IMR-90 (cell line): ENCODE measurements around the gene RGS9. TPM values are rescaled to one million over a fixed set of nuclear protein-coding genes. Genes with fewer than 3 reads are reported as not detected.

Experiments used
- ATAC-seq: fragments of 200-7000 bp; cut with Tn5 transposase; 2 replicates; pipeline ENCODE4 v1.9.1; 2020; ENCODE audit warnings: low read depth, mild to moderate bottlenecking, moderate library complexity
- BruUV-seq: library from RNA; stranded (reverse); fragments of 400-500 nt; replicated peaks from 2 replicates; lab custom pipeline; 2021; lab: Mats Ljungman, UMichigan
- CTCF ChIA-PET: fragments of 300-600 bp; formaldehyde crosslinking; extraction: SDS; loops from one replicate; lab custom pipeline; 2021; ENCODE audit warnings: antibody characterized with exemption; lab: Yijun Ruan, JAX
- POLR2A ChIA-PET: fragments of 300-600 bp; sonication (Branson Sonifier 250); formaldehyde crosslinking; loops from one replicate; lab custom pipeline; 2022; ENCODE audit warnings: antibody characterized with exemption; ENCODE audit not compliant: unreplicated experiment; lab: Charles Lee
- DNase-seq: peaks from one replicate; pipeline ENCODE4 v3.0.0; 2013
- H2AFZ ChIP-seq: replicated peaks from 2 replicates; pipeline ENCODE3; 2013; ENCODE audit warnings: low read length, mild to moderate bottlenecking; ENCODE audit not compliant: poor library complexity
- H2AK5ac ChIP-seq: 2 replicates; pipeline ENCODE4 v1.6.1; 2013; ENCODE audit warnings: low read depth, low read length, inconsistent platforms
- H2AK9ac ChIP-seq: replicated peaks from 2 replicates; pipeline ENCODE3; 2013; ENCODE audit warnings: mild to moderate bottlenecking, low read depth, low read length, moderate library complexity; ENCODE audit not compliant: poor library complexity
- H2BK120ac ChIP-seq: 2 replicates; pipeline ENCODE4 v1.6.1; 2013; ENCODE audit warnings: low read depth, low read length, inconsistent platforms
- H2BK15ac ChIP-seq: 3 replicates; pipeline ENCODE4 v1.6.1; 2013; ENCODE audit warnings: low read depth, low read length, inconsistent platforms
- H2BK20ac ChIP-seq: 2 replicates; pipeline ENCODE4 v1.6.1; 2013; ENCODE audit warnings: low read depth, mild to moderate bottlenecking, inconsistent platforms, low read length, moderate library complexity
- H2BK5ac ChIP-seq: 2 replicates; pipeline ENCODE4 v1.6.1; 2013; ENCODE audit warnings: mild to moderate bottlenecking, low read depth, low read length, inconsistent platforms; ENCODE audit not compliant: poor library complexity, severe bottlenecking
- H3K14ac ChIP-seq: replicated peaks from 2 replicates; pipeline ENCODE4 v1.6.1; 2013; ENCODE audit warnings: low read depth, low read length, inconsistent platforms
- H3K18ac ChIP-seq: 2 replicates; pipeline ENCODE4 v1.6.1; 2013; ENCODE audit warnings: low read depth, low read length, control low read depth
- H3K23ac ChIP-seq: 2 replicates; pipeline ENCODE4 v1.6.1; 2013; ENCODE audit warnings: low read depth, low read length, inconsistent platforms
- H3K27ac ChIP-seq: 2 replicates; pipeline ENCODE4 v1.5.1; 2013; ENCODE audit warnings: mild to moderate bottlenecking, control low read depth, low read length; ENCODE audit not compliant: insufficient read depth
- H3K27me3 ChIP-seq: 2 replicates; pipeline ENCODE4 v1.6.1; 2013; ENCODE audit warnings: low read length; ENCODE audit not compliant: control insufficient read depth, insufficient read depth
- H3K36me3 ChIP-seq: 2 replicates; pipeline ENCODE4 v1.6.1; 2013; ENCODE audit warnings: low read length, mixed read lengths; ENCODE audit not compliant: control insufficient read depth, insufficient read depth
- H3K4ac ChIP-seq: 2 replicates; pipeline ENCODE4 v1.6.1; 2013; ENCODE audit warnings: low read depth, low read length, inconsistent platforms
- H3K4me1 ChIP-seq: 2 replicates; pipeline ENCODE4 v1.6.1; 2013; ENCODE audit warnings: low read length, mixed read lengths; ENCODE audit not compliant: control insufficient read depth, insufficient read depth
- H3K4me2 ChIP-seq: 2 replicates; pipeline ENCODE4 v1.6.1; 2013; ENCODE audit warnings: low read depth, mild to moderate bottlenecking, control low read depth, low read length, moderate library complexity
- H3K4me3 ChIP-seq: 2 replicates; pipeline ENCODE4 v1.5.1; 2013; ENCODE audit warnings: low read depth, mild to moderate bottlenecking, control low read depth, low read length, moderate library complexity; ENCODE audit not compliant: insufficient read depth
- H3K56ac ChIP-seq: 2 replicates; pipeline ENCODE4 v1.6.1; 2013; ENCODE audit warnings: low read length, inconsistent platforms; ENCODE audit not compliant: insufficient read depth; ENCODE audit errors: extremely low read depth
- H3K79me1 ChIP-seq, 2 experiments: 2 replicates each; pipeline ENCODE4 v1.6.1; 2013; ENCODE audit warnings: low read length in 2 of 2, inconsistent platforms in 1 of 2, low read depth in 1 of 2
- H3K9ac ChIP-seq: 2 replicates; pipeline ENCODE4 v1.6.1; 2013; ENCODE audit warnings: low read depth, low read length, control low read depth
- H3K9me1 ChIP-seq: 2 replicates; pipeline ENCODE4 v1.6.1; 2013; ENCODE audit warnings: low read length, inconsistent platforms; ENCODE audit not compliant: insufficient read depth
- H3K9me3 ChIP-seq: 2 replicates; pipeline ENCODE4 v1.6.1; 2013; ENCODE audit warnings: low read length; ENCODE audit not compliant: control insufficient read depth, insufficient read depth
- H4K20me1 ChIP-seq: 2 replicates; pipeline ENCODE4 v1.6.1; 2013; ENCODE audit warnings: low read length, inconsistent platforms; ENCODE audit not compliant: insufficient read depth
- H4K5ac ChIP-seq: 2 replicates; pipeline ENCODE4 v1.6.1; 2013; ENCODE audit warnings: mild to moderate bottlenecking, low read depth, low read length, control low read depth
- H4K8ac ChIP-seq, 2 experiments: 2 replicates each; pipeline ENCODE4 v1.6.1; 2013; ENCODE audit warnings: low read depth in 2 of 2, low read length in 2 of 2, control low read depth in 1 of 2, inconsistent platforms in 1 of 2
- H4K91ac ChIP-seq: 2 replicates; pipeline ENCODE4 v1.6.1; 2013; ENCODE audit warnings: low read depth, low read length, inconsistent platforms; ENCODE audit not compliant: insufficient read depth
- RFX5 ChIP-seq: IDR thresholded peaks from 2 replicates; pipeline ENCODE4 v1.8.0; 2012; ENCODE audit warnings: low read depth, mild to moderate bottlenecking, low read length, moderate library complexity
- WGBS, 2 experiments: methylation state at CpG; one replicate each; pipeline versions ENCODE4 v1.1.5 to v1.1.7; 2013; ENCODE audit warnings: missing lambda C conversion rate in 2 of 2; ENCODE audit not compliant: insufficient read length in 1 of 2; ENCODE audit errors: extremely low coverage in 2 of 2; 5-methylcytosine and 5-hydroxymethylcytosine counted together
- dilution Hi-C: fragments of 300-500 bp; cut with HindIII; formaldehyde crosslinking; loops from one replicate; pipeline ENCODE4 v1.14.3; 2018; ENCODE audit warnings: low sequenced_read_pairs; ENCODE audit not compliant: unreplicated experiment
- in situ Hi-C: fragments of 300-500 bp; cut with MboI; formaldehyde crosslinking; loops from 3 replicates; pipeline ENCODE4 v1.14.3; 2019; ENCODE audit warnings: low sequenced_read_pairs, inconsistent platforms, mixed read lengths
- intact Hi-C: fragments of 100-400 bp; cut with micrococcal nuclease; formaldehyde crosslinking; loops from 2 replicates; pipeline ENCODE4 v1.10.0; 2022
- polyA plus RNA-seq, 3 experiments: library from polyadenylated mRNA; depleted of rRNA; stranded (reverse); fragments of >200 nt; gene quantifications; 2 replicates each; pipeline ENCODE4 v1.2.3, GENCODE V29; 2012; ENCODE audit warnings: low replicate concordance in 1 of 3
- total RNA-seq: library from RNA; depleted of rRNA; stranded (reverse); fragments of >200 nt; gene quantifications from 2 replicates; pipeline ENCODE4 v1.2.3, GENCODE V29; 2012

Gene RGS9
- total and polyA plus RNA-seq, 2 of the 4 experiments (the other 2 are of a cell fraction) = 0.90 to 1.1 TPM

DNA sequence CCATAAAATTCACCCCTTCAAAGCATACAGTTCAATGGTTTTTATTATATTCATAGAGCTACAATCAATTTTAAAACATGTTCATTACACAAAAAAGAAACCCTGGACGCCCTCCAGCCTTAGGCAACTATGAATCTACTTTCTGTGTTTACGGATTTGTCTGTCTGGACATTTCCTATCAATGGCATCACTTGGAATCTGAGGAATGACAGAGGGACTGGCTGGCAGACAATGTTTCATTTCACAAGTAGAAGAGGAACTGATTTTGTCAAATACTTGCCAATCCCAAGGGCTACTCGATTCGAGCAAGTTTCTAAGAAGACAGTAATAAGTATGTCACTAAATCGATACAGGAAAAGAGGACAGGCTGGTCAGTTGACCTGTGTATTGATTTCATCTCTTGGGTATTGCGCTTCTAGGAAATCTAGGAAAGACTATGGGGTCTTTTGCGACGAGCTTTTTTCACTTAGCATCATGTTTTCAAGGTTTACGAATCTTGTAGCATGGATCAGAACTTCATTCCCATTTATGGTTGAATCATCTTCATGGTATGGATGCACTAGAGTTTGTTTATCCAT is 56.6 kb downstream of the RGS9 start:
- Histone ChIP-seq H2BK5ac (peak overlapping the region; percentile 38), H3K14ac (peak overlapping the region; percentile 43; the same call in 1 of the 2 replicates), H2AK5ac (no peak overlapping the region), H3K36me3 (no peaks in the 10 kb centered on the region), H3K56ac (no peak overlapping the region), H3K18ac (peak overlapping the region; percentile 11; the same call in 1 of the 2 replicates), H3K27ac (no peak overlapping the region), H3K4me2 (no peak overlapping the region), H2BK120ac (peak overlapping the region; percentile 38), H4K91ac (peak overlapping the region; percentile 31), H3K23ac (peak overlapping the region; percentile 1; the same call in 1 of the 2 replicates), H4K20me1 (no peaks in the 10 kb centered on the region), H4K5ac (no peak overlapping the region), H4K8ac (0 out of 4 replicates have a peak overlapping the region, but pooled peaks of 1 of the 2 experiments have one; percentile 35), H3K9me1 (peaks cover 17% of the 10 kb centered on the region), H2BK20ac (peak overlapping the region; percentile 82), H3K27me3 (no peaks in the 10 kb centered on the region), H2AFZ (no peak overlapping the region), H2BK15ac (peak overlapping the region; percentile 38; the same call in 2 of the 3 replicates), H3K9ac (no peak overlapping the region), H3K9me3 (no peaks in the 10 kb centered on the region), H3K4me3 (no peak overlapping the region), H3K79me1 (no peaks in the 10 kb centered on the region; a peak in 1 of 4 replicates), H3K4me1 (peaks cover 9% of the 10 kb centered on the region; the same call in 1 of the 2 replicates), H2AK9ac (no peak overlapping the region), H3K4ac (peak overlapping the region; percentile 61)
- no TSS peak for BruUV-seq
- intact Hi-C loops = loop anchor here (2.0 to 10.0 kb wide), 3 partner anchors 139 to 419 kb away; no protein-coding TSS in a partner anchor
- TF ChIP-seq RFX5 = no peak
- in situ Hi-C loops = no loop called here
- CTCF ChIA-PET = no interaction called here
- dilution Hi-C loops = no loop called here
- no peak for ATAC-seq
- peak; percentile 21 for DNase-seq
- POLR2A ChIA-PET = interaction anchor here (0.6 kb wide), 1 partner anchor 687 kb away, joined by 12 read pairs; the partner anchor contains the start of gene CEP95
- WGBS, 2 experiments = 77% methylated on average over 3 of the region's 9 CpGs; no CpG with 5 or more reads in 1 of the 2 experiments
